ENCODE results near the gene CH25H. TPM values are rescaled to one million over a fixed set of nuclear protein-coding genes. Genes with fewer than 3 reads are reported as not detected.
A peak's percentile ranks its signal among the peaks of the same experiment; 100 is the strongest.
"Not testable (repeated sequence)": the region's sequence is repeated elsewhere in the genome, so short reads cannot be mapped to it uniquely, and the experiment has no call there.

The CH25H gene
- polyA plus RNA-seq (2012; ENCODE audit: insufficient read depth, insufficient read length, low read depth), result not detected

GRCh38 chr10:89207181-89207800 is at the start of gene CH25H:
Gene CH25H (minus strand): TSS chr10:89207317. CDS start chr10:89207292, 25 bp downstream.
- no peaks in the 10 kb centered on the region for H3K9me3 ChIP-seq
- DNase-seq, result peak; percentile 63
- peak within 1 kb of the TSS; percentile 63 for H3K4me3 ChIP-seq (ENCODE audit: low read depth, low read length)
- H3K4me1 ChIP-seq, result no peaks in the 10 kb centered on the region
- H3K36me3 ChIP-seq, result no peaks in the 10 kb centered on the region
- no peak for TF ChIP-seq CTCF (IDR thresholded peaks at IDR 0.05; ENCODE audit: low read depth, low read length)
- H3K27me3 ChIP-seq, result peaks cover 45% of the 10 kb centered on the region

GRCh38 chr10:89256340-89256739 is 49.2 kb upstream of the CH25H start:
- DNase-seq, result no peak
- Histone ChIP-seq H3K4me1 (no peaks in the 10 kb centered on the region; the same call in 1 of the 2 replicates), H3K36me3 (no peaks in the 10 kb centered on the region), H3K9me3 (no peaks in the 10 kb centered on the region), H3K27me3 (no peaks in the 10 kb centered on the region), H3K4me3 (ENCODE audit: low read depth, low read length) (no peak overlapping the region)
- TF ChIP-seq CTCF (IDR thresholded peaks at IDR 0.05; ENCODE audit: low read depth, low read length), result no peak

GRCh38 chr10:89255793-89256192 is 48.7 kb upstream of the CH25H start:
- Histone ChIP-seq H3K4me1 (no peaks in the 10 kb centered on the region; the same call in none of the 2 replicates), H3K4me3 (ENCODE audit: low read depth, low read length) (no peak overlapping the region), H3K27me3 (no peaks in the 10 kb centered on the region), H3K36me3 (no peaks in the 10 kb centered on the region), H3K9me3 (no peaks in the 10 kb centered on the region)
- no peak for TF ChIP-seq CTCF (IDR thresholded peaks at IDR 0.05; ENCODE audit: low read depth, low read length)
- no peak for DNase-seq

- not testable (repeated sequence) for DNase-seq; H3K36me3 ChIP-seq; H3K9me3 ChIP-seq; H3K4me1 ChIP-seq; H3K4me3 ChIP-seq (ENCODE audit: low read depth, low read length); H3K27me3 ChIP-seq
These were observed 48.0 kb upstream of the CH25H start for GRCh38 chr10:89255091-89255579.

- H3K4me1 ChIP-seq, result no peaks in the 10 kb centered on the region; the same call in 1 of the 2 replicates
- DNase-seq, result no peak
- no peaks in the 10 kb centered on the region for H3K36me3 ChIP-seq
- no peaks in the 10 kb centered on the region for H3K27me3 ChIP-seq
- no peak overlapping the region for H3K4me3 ChIP-seq (ENCODE audit: low read depth, low read length)
- H3K9me3 ChIP-seq, result no peaks in the 10 kb centered on the region
- no peak for TF ChIP-seq CTCF (IDR thresholded peaks at IDR 0.05; ENCODE audit: low read depth, low read length)
These were observed 45.1 kb upstream of the CH25H start for GRCh38 chr10:89252225-89252585.

GRCh38 chr10:89251409-89252224 is 44.5 kb upstream of the CH25H start, which contains the start of gene LIPA:
Gene LIPA (minus strand): TSS chr10:89251775. CDS start chr10:89247648, 4,127 bp downstream.
- TF ChIP-seq CTCF (IDR thresholded peaks at IDR 0.05; ENCODE audit: low read depth, low read length), result 0 out of 2 replicates have a peak, but pooled peaks have one; percentile 7
- no peaks in the 10 kb centered on the region for H3K27me3 ChIP-seq
- no peaks in the 10 kb centered on the region; the same call in 1 of the 2 replicates for H3K4me1 ChIP-seq
- H3K36me3 ChIP-seq, result no peaks in the 10 kb centered on the region
- H3K9me3 ChIP-seq, result no peaks in the 10 kb centered on the region
- peak; percentile 97 for DNase-seq
- H3K4me3 ChIP-seq (ENCODE audit: low read depth, low read length), result peak within 1 kb of the TSS; percentile 83
